NCI-H2029 treated with DMSO at 0.1 percent for 48 hours (cell line): ENCODE data around the gene CRELD1.
"Not testable (repeated sequence)": the region's sequence is repeated elsewhere in the genome, so short reads cannot be mapped to it uniquely, and the experiment has no call there.

Experiments used
- DNase-seq: peaks from one replicate; lab custom pipeline; 2025; lab: John Stamatoyannopoulos, UW

CRELD1 gene, protein sequence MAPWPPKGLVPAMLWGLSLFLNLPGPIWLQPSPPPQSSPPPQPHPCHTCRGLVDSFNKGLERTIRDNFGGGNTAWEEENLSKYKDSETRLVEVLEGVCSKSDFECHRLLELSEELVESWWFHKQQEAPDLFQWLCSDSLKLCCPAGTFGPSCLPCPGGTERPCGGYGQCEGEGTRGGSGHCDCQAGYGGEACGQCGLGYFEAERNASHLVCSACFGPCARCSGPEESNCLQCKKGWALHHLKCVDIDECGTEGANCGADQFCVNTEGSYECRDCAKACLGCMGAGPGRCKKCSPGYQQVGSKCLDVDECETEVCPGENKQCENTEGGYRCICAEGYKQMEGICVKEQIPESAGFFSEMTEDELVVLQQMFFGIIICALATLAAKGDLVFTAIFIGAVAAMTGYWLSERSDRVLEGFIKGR

DNA sequence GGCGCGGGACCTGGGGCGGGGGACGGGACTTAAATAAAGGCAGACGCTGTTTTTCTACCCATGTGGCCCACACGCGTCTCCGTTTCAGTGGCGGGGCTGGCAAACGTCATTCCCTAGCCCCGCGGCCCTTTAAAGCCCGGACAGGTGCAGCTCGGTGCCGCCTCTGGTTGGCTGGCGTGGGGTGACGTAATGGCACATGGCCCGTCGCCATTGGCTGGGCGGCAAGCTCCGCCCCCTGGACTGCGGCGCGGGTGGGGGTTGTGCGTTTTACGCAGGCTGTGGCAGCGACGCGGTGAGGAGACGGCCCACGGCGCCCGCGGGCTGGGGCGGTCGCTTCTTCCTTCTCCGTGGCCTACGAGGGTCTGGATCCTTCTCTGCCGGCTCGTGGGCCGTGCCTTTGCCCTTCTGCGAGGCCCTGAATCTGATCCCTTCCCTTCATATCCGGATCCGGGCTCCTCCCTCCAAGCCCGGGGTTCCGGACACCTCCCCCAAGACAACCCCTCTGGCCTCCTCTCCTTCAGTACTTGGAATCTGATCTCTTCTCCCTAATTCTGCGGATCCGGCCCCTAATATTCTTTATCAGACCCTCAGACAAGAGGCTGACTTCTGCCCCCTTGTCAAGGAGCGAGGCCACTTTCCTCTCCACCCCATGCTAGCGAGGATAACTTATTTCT, at the start of gene CRELD1:
Gene CRELD1, plus strand, starts transcription at position 274 of the 674 bp plus-strand sequence. CDS start 605 bp downstream, outside the sequence.
- DNase-seq, result peak; percentile 92

DNA sequence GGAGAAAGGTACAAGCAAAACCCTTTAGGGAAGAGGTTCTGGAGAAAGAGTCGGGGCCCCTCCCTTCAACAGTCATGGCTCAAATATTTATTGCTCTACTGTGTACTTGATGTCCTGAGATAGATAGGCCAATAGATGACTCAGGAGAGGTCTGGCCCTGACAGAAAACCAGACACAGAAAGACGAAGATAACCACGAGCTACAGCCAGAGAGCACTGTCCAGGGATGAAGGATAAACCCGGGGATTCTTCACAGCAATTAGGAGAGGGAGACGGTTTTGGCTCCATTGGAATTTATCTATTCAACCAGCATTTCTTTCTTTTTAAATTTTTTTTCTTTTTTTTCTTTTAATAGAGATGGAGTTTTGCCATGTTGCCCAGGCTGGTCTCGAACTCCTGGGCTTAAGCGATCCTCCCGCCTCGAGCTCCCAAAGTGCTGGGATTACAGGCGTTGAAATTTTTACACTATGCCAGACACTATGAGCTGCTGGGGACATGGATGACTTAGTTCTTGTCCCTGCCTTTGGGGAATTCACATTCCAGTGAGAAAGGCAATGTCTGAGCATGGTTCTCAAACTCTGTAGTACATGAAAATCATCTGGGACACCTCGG, 49.0 kb upstream of the CRELD1 start:
- DNase-seq, result no peak

DNA sequence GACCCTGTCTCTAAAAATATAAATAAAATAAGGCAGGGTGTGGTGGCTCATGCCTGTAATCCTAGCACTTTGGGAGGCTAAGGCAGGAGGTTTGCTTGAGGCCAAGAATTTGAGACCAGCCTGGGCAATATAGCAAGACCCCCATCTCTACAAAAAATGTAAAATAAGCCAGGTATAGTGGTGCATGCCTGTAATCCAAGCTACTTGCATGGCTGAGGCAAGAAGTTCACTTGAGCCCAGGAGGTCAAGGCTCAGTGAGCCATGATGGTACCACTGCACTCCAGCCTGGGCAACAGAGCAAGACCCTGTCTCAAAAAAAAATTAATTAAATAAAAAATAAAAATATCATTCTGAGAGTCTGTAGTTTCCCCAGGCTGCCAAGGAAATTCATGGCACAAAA, 47.3 kb upstream of the CRELD1 start:
- no peak for DNase-seq

DNA sequence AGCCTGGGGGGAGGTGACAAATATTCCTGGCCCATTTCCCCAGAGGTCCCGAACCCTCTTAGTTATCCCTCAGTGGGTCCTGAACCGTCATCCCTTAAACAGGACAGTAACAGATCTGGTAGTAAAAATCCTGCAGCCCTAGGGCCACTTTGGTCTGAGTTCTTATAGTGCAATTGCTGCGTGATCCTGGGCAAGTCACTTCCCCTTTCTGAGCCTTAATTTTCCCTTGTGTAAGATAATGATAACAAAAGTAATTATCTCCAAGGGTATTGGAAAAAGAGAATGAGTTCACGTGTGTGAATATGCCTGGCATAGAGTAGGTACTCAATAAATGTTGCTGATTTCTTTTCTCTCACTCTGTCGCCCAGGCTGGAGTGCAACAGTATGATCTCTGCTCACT, 46.2 kb upstream of the CRELD1 start:
- no peak for DNase-seq

DNA sequence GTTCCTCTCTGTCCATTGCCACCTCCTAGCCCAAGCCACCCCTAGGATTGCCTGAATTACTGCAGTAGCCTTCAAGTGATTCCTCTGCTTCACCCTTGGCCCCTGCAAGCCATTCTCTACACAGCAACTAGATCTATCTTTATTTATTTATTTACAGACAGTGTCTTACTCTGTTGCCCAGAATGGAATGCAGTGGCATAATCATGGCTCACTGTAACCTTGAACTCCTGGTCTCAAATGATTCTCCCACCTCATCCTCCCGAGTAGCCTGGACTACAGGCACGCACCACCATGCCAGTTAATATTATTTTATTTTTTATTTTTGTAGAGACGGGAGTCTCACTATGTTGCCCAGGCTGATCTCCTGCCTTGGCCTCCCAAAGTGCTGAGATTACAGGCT, 45.1 kb upstream of the CRELD1 start:
- no peak for DNase-seq

DNA sequence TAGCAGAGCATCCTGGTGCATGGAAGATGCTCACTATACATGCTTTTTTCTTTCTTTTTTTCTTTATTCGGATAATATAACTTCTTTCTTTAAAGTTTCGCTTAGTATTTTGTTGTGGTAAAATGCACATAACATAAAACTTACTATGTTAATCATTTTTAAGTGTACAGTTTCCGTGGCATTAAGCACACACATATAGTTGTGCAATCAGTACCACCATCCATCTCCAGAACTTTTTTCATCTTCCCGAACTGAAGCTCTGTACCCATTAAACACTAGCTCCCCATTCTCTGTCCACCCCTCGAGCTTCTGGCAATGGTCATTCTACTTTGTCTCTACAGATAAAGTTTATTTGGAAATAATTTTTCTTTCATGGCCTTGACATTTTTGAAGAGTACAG, 44.2 kb upstream of the CRELD1 start:
- DNase-seq, result no peak

DNA sequence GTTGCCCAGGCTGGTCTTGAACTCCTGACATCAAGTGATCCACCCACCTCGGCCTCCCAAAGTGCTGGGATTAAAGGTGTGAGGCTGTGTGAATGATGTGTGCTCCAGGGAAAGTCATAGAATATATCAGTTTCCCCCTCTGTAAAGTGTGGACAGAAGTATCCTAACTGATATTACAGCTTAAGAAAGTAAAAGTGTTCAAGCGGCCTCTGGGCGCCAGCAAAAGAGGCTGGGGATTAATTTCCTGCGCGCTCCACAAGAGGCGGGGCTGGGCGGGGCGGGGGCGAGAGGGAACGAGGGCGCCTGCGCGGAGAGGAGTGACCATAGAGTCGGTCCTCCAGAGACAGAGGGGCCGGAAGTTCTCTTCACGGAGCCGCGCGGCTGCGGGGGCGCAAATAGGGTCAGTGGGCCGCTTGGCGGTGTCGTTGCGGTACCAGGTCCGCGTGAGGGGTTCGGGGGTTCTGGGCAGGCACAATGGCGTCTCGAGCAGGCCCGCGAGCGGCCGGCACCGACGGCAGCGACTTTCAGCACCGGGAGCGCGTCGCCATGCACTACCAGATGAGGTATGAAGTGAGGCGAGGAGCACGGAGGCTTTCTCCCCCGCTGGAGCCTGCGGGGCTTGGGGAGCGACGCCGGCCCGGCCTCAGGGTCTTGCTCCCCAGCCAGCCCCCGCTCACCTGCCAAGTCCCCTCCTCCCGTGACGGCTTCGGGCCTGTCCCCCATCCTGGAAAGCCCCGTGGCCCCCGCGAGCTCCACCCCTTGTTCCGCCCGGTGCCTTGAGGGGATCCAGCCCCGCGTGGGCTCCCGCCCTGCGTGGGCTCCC, 43.2 kb upstream of the CRELD1 start, which contains the start of gene JAGN1:
Gene JAGN1, plus strand, starts transcription at position 362 of the 823 bp plus-strand sequence. Its CDS starts 113 bp downstream, at position 475.
- peak; percentile 86 for DNase-seq

DNA sequence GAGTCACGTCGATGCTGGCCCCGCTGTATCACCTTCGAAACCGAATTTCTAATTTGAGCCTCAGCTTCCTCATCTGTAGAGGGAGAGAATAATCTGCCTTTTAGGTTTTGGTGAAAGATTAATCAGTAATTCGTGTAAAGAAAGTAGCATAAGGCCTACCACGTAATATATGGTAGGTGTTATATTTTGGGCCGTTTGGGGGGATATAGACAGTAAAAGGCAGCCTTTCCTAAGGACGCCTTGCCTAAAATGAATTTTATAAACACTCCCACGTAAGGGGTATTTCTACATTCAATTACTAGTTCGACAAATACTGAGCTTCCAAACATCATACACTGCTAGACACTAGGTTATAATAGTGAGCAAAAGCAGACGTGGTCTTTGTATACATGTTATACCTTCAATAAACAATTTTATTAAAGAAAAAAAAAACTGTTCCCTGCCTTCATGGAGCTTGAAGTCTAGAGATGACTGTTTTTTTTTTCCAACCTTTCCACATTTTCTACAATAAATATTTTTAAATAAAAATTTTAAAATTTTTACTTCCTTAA, 42.5 kb upstream of the CRELD1 start:
- DNase-seq, result no peak

DNA sequence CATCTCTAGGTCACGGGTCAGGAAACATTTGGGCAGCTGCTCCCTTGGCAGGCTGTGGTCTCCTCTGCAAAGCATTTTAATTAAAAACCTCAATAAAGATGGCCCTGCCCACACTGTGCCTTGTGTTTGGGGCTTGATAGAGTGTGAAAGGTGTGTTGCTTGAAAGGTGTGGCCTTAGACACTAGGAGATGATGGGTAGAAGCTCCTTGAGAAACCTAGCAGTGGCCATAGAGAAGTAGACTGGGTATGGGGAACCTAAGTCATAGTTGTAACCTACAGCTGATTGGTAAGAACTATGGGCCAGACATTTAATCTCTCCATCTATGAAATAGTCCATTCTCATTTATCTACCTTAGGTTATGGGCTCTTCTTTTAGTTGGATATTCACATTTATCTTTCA, 39.9 kb upstream of the CRELD1 start:
- no peak for DNase-seq

DNA sequence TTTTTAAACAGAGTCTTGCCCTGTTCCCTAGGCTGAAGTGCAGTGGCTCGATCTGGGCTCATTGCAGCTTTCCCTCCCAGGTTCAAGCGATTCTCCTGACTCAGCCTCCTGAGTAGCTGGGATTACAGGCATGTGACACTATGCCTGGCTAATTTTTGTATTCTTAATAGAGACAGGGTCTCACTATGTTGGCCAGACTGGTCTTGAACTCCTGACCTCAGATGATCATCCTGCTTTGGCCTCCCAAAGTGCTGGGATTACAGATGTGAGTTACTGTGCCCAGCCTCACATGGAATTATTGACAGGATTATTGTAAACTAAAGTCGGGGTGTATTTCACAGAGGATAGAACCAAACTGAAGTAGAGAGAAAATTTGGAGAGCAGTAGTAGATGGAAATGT, 37.9 kb upstream of the CRELD1 start:
- DNase-seq, result not testable (repeated sequence)

DNA sequence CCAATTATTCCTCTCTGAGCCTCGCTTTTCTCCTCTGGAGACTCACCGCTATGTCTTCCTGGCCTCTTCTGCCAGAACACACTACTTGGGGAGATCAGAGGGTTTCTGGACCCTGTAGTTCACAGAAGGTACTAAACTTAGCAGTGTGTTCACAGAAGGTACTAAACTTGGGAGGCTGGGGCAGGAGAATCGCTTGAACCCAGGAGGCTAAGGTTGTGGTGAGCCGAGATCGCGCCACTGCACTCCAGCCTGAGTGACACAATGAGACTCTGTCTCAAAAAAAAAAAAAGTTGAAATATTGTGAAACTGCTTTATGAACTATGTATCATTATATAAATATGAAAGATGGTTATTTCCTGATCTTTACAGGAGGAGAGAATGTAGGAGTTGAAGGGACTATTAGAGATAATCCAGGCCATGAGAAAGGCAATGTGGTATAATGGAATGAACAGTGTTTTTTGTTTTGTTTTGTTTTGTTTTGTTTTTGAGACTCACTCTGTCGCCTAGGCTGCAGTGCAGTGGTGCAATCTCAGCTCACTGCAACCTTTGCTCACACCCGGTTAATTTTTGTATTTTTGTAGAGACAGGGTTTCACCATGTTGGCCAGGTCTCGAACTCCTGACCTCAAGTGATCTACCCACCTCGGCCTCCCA, 36.8 kb upstream of the CRELD1 start:
- not testable (repeated sequence) for DNase-seq

DNA sequence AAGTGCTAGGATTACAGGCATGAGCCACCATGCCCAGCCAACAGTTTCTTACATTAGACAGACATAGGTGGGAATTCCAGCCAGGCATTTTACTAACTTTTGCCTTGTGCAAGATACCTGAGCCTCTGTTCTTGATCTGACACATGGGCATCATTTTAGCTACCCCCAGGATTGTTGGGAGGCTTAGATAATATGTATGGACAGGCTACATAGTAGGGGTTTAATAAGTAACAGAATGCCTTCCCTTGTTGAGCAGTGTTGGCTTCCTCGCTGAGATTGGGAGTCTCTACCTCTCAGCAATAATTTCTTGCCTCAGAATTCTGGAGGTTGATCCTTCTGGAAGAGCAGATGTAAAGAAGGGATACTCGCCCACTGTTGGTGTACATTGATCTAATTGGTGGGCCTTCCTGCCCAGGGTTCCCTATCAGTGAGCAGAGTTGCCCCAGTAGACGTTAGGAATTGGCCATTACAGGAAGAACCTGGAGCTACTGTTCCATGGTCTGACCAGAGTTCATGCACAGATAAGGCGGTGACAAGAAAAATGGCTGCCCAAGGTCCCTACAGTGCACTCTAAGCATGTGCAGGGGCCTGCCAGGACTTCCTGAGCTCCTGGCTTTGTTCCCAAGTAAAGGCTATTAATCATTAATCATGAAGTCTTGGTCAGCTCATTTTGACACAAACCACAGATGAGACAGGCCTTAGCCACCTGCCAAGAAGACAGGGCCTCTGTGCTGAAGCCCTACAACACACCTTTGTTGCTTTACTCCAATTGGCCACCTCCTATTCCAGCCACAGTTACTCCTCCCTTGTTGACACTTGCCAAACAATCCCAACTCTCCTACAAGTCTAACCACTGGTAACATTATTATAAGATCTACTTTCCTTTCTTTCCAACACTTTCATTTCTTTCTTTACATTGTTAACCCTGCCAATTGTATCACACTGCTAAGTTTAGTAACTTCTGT, 35.9 kb upstream of the CRELD1 start:
- DNase-seq, result no peak

DNA sequence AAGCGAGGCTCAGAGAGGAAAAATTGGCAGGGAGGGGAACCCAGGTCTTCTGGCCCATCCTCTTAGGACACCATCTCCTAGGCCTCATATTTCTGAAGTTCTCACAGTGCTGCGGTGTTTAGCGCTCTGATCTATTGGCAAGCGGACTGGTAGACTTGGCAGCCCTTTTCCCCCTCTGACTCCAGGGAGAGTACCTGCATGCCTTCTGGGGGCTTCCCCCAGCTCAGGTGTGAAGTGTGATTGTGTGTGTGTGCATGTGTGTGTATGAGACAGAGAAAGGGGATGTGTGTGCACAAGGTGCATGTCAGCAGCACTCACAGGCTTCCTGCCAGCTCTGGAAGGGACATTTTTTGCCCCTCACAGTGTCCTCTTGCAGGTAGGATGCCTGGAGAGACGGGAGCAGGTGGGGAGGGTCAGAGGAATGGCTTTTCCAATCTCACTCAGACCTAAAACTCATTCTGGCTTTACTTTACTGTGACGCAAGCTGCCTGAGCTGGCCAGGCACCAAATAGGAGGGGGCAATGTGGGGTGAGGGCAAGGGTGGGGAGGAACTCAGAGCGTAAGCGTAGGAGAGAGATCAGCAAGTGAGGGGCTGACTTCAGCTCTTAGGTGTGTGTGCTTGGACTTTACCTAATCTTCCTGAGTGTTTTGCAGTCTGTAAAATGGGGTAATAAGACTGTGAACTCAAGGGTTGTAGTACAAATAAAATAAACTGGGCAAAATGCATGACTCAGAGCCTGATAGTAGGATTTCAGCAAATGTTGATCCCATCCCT, 35.0 kb upstream of the CRELD1 start:
- no peak for DNase-seq

DNA sequence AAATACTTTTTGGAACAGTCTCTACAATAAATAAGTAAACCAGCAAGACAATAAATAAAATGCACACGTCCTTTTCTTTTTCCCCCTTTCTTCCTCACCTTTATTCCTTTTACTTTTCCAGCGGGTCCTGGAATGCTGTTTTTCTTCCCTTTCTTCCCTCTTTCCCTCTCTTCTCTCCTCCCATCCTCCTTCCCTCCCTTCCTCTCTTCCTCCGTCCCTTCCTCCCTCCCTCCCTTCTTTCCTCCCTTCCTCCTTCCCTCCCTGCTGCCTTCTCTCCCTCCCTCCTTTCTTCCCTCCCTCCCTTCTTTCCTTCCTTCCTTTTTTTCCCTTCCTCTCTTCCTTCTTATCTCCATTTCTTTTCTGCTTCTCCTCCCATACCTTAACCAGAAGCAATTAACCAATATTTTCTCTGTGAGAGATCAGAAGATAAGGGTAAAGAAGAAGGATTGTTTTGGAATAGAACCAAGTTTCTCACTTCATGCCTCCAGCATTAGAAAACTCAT, 34.3 kb upstream of the CRELD1 start:
- DNase-seq, result no peak

DNA sequence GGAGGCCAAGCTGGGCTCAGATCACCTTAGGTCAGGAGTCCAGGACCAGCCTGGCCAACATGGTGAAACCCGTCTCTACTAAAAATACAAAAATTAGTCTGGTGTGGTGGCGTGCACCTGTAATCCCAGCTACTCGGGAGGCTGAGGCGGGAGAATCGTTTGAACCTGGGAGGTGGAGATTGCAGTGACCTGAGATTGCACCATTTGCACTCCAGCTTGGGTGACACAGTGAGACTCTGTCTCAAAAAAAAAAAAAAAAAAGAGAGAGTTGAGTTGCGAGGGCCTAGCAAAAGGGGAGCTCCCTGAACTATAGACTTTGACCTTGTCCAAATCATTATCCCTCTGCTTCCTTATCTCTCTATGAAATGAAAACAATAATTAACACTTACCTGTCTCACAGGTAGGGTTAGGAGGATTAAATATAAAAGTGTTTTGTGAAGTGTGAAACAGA, 32.6 kb upstream of the CRELD1 start:
- not testable (repeated sequence) for DNase-seq

DNA sequence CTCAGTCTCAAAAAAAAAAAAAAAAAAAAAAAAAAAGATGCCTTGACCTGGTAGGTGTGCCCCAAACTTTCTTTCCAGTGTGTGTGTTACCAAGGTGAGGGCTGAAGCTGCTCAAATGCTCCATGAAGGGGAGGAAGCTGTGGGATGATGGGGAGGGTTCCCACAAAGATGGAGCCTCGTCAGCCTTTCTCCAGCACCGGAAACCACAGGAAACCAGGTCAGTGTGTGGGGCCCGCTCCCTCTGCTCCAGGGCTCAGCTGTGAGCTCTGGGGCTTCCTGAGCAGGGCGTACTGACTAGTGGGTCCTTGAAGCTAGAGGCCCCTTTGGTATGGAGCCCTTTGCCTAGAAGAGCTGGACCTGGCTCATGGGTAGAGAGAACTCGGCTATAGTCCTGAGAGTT, 31.7 kb upstream of the CRELD1 start:
- DNase-seq, result no peak

DNA sequence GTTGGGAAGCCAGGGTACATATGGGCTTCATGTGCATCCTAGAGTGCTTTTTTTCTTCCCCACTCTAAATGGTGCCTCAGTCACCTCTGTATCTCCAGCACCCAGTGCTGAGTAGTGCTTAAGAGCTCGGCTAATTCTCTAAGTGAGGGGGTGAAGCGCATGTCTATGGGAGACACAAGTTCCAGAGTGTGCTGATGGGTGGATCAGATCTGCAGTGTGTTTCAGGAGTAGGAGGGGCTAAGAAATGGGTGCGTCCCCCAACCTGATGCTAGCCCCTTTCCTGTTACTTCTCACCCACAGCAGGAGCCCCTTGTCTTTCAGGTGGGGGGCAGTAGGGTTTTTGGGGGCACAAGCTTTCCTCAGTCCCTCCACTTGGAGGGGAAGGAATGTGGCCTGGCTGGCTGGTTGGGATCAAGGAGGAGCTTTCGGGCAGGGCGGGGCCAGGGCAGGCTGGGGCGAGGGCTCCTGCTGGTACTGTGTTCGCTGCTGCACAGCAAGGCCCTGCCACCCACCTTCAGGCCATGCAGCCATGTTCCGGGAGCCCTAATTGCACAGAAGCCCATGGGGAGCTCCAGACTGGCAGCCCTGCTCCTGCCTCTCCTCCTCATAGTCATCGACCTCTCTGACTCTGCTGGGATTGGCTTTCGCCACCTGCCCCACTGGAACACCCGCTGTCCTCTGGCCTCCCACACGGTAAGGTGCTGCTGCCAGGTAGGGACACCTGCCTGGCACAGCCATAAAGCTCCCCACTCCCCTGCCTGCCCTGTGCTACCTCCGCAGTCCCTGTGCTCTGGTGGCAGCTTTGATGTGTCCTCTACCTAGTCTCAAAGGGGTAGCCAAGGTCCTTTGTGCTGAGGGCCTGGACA, 31.0 kb upstream of the CRELD1 start, which contains the start of gene IL17RE:
Gene IL17RE, plus strand, starts transcription at position 477 of the 866 bp plus-strand sequence. Its CDS starts 85 bp downstream, at position 562.
- no peak for DNase-seq

DNA sequence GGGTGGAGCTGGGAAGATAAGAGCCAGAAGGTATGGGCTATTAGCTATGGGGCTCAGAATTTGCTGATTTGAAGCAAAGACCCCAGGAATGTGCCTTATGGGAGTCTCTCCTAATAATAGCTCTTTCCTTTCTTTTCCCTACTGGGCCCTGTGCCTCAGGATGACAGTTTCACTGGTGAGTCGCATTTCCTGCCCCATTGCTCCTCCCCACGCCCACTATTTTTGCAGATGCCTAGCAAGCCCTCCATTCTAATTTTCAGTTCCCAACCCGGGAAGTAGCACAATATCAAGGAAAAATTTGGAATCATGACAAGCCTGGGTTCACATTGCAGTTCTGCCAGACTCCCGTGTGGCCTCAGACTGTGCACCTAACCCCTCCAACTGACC, 30.4 kb upstream of the CRELD1 start:
- DNase-seq, result no peak
